ENCODE data around the gene TMEM121.

TMEM121 gene

DNA sequence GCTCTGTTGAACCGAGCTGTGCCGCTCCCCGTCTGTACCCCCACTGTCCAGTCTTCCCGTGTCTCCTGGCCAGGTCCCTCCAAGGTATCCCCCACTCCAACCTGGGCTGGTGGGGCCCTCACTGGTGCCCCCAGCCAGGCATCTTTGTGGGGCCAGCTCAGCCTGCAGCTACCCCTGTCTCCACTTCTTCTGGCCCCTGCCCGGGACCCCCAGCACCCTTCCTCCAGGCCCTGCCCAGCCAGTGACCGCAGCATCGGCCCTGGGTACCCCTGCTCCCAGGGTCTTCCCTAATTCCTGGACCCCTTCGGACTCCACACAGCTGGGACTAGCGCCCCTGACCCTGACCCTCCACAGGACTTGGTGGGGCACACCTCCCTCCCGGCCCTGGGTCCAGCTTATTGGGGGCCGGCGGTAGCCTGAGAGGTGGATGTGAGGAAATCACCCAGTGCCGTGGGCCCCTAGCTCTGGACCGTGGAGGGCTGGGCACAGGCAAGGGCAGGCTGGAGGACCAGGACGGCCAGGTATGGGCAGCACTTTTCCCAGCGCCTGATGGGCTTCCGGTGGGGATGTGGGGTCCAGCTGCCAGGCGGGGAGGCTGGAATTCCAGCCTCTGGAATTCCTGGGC, 43.8 kb upstream of the TMEM121 start:
- DNase-seq (ENCODE audit: low read depth, low spot score), result no peak
- Histone ChIP-seq H3K9me3 (ENCODE audit: control insufficient read depth, insufficient read depth, low read length) (no peaks in the 10 kb centered on the region), H3K4me1 (ENCODE audit: control insufficient read depth, insufficient read depth, low read length) (peaks cover 15% of the 10 kb centered on the region), H3K4me3 (ENCODE audit: low read length) (no peak overlapping the region), H3K27ac (ENCODE audit: low read length) (no peak overlapping the region), H3K36me3 (ENCODE audit: control insufficient read depth, insufficient read depth, low read length) (no peaks in the 10 kb centered on the region), H3K27me3 (ENCODE audit: control insufficient read depth, insufficient read depth, low read length) (peaks cover 23% of the 10 kb centered on the region)
- no CpG with 5 or more reads among the region's 18 CpGs for WGBS (ENCODE audit: insufficient coverage, insufficient read length)

- no CpG with 5 or more reads among the region's 18 CpGs for WGBS (ENCODE audit: insufficient coverage, insufficient read length)
- H3K36me3 ChIP-seq (ENCODE audit: control insufficient read depth, insufficient read depth, low read length), result no peaks in the 10 kb centered on the region
- DNase-seq (ENCODE audit: low read depth, low spot score), result no peak
- peaks cover 13% of the 10 kb centered on the region for H3K4me1 ChIP-seq (ENCODE audit: control insufficient read depth, insufficient read depth, low read length)
- H3K27ac ChIP-seq (ENCODE audit: low read length), result no peak overlapping the region
- no peak overlapping the region for H3K4me3 ChIP-seq (ENCODE audit: low read length)
- H3K9me3 ChIP-seq (ENCODE audit: control insufficient read depth, insufficient read depth, low read length), result no peaks in the 10 kb centered on the region
- H3K27me3 ChIP-seq (ENCODE audit: control insufficient read depth, insufficient read depth, low read length), result peaks cover 21% of the 10 kb centered on the region
Measured at GRCh38 chr14:105483300-105484068, 42.9 kb upstream of the TMEM121 start.

GRCh38 chr14:105484069-105484996, 42.0 kb upstream of the TMEM121 start:
- WGBS (ENCODE audit: insufficient coverage, insufficient read length), result no CpG with 5 or more reads among the region's 20 CpGs

GRCh38 chr14:105484997-105485393, 41.4 kb upstream of the TMEM121 start:
- no peaks in the 10 kb centered on the region for H3K9me3 ChIP-seq (ENCODE audit: control insufficient read depth, insufficient read depth, low read length)
- H3K27me3 ChIP-seq (ENCODE audit: control insufficient read depth, insufficient read depth, low read length), result peaks cover 12% of the 10 kb centered on the region
- H3K27ac ChIP-seq (ENCODE audit: low read length), result no peak overlapping the region
- DNase-seq (ENCODE audit: low read depth, low spot score), result no peak
- no peak overlapping the region for H3K4me3 ChIP-seq (ENCODE audit: low read length)
- no CpG with 5 or more reads among the region's 16 CpGs for WGBS (ENCODE audit: insufficient coverage, insufficient read length)
- no peaks in the 10 kb centered on the region for H3K36me3 ChIP-seq (ENCODE audit: control insufficient read depth, insufficient read depth, low read length)
- peaks cover 11% of the 10 kb centered on the region for H3K4me1 ChIP-seq (ENCODE audit: control insufficient read depth, insufficient read depth, low read length)

More at GRCh38 chr14:105484069-105484996, 42.0 kb upstream of the TMEM121 start:
- H3K4me3 ChIP-seq (ENCODE audit: low read length), result no peak overlapping the region
- H3K27ac ChIP-seq (ENCODE audit: low read length), result no peak overlapping the region
- H3K36me3 ChIP-seq (ENCODE audit: control insufficient read depth, insufficient read depth, low read length), result no peaks in the 10 kb centered on the region
- no peaks in the 10 kb centered on the region for H3K9me3 ChIP-seq (ENCODE audit: control insufficient read depth, insufficient read depth, low read length)
- peaks cover 12% of the 10 kb centered on the region for H3K4me1 ChIP-seq (ENCODE audit: control insufficient read depth, insufficient read depth, low read length)
- DNase-seq (ENCODE audit: low read depth, low spot score), result no peak
- H3K27me3 ChIP-seq (ENCODE audit: control insufficient read depth, insufficient read depth, low read length), result peaks cover 18% of the 10 kb centered on the region

DNA sequence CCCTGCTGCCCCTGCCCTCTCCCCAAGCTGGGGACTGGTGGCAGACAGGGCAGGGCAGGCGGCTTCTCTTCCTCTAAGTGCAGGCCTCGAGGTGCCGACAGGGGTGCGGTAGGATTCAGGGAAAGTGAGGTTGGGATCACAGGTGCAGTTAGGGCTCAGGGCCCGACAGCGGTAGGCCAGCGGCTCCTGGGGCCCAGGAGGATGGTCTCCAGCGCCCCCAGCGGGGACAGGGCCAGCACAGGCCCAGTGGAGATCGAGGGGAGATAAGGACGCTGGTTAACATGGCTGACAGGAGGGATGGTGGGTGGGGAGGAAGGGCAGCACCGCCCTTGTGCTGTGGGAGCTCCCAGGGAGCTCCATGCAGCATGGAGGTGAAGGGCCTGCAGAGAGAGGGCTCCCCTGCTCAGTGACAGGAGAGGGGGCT, 40.6 kb upstream of the TMEM121 start:
- Histone ChIP-seq H3K4me1 (ENCODE audit: control insufficient read depth, insufficient read depth, low read length) (peaks cover 9% of the 10 kb centered on the region), H3K27me3 (ENCODE audit: control insufficient read depth, insufficient read depth, low read length) (peaks cover 7% of the 10 kb centered on the region; the same call in 1 of the 2 replicates), H3K36me3 (ENCODE audit: control insufficient read depth, insufficient read depth, low read length) (no peaks in the 10 kb centered on the region), H3K9me3 (ENCODE audit: control insufficient read depth, insufficient read depth, low read length) (no peaks in the 10 kb centered on the region), H3K4me3 (ENCODE audit: low read length) (no peak overlapping the region), H3K27ac (ENCODE audit: low read length) (no peak overlapping the region)
- WGBS (ENCODE audit: insufficient coverage, insufficient read length), result no CpG with 5 or more reads among the region's 12 CpGs
- DNase-seq (ENCODE audit: low read depth, low spot score), result no peak

DNA sequence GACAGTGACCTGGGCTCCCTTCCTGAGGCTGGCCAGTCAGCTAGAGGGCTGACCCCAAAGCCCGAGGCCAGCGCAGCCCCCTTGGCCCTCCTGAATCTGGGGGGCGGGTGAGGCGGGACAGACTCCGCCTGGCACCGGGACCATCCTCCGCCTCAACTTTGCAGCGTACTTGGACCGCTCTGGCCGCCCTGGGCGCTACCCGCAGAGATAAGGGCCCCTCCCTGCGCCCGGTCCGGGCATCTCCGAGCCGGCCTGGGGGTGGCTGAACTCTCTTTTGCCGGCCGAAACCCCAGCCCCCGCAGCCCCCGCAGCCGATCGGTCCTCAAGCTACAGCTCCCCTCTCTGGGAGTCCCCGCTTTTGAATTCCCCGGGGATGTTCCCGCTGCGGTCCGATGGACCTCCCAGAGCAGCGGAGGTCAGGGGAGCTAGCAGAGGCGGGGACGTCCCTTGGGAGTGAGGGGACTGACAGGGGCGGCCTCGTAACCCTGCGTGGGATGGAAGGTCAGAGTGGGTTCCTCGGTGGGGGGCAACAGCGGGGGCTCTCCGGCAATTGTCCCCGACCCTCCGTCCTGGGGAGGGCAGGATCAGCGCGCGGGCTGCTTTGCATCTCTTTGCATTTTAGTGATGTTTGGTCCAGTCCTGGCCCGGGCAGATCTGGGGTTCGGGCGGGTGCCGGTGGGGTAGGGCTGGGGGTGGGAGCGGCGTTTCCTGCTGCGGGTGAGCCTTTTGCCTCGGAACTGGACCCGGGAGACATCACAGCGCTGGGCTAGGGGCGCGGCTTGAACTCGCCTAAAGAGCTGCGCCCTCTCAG, 40.0 kb upstream of the TMEM121 start, which contains the start of gene CRIP1:
CRIP1 (plus strand) TSS at position 724 of the 811 bp plus-strand sequence. CDS start 374 bp downstream, outside the sequence.
- Histone ChIP-seq H3K9me3 (ENCODE audit: control insufficient read depth, insufficient read depth, low read length) (no peaks in the 10 kb centered on the region), H3K27me3 (ENCODE audit: control insufficient read depth, insufficient read depth, low read length) (peaks cover 7% of the 10 kb centered on the region; the same call in 1 of the 2 replicates), H3K36me3 (ENCODE audit: control insufficient read depth, insufficient read depth, low read length) (no peaks in the 10 kb centered on the region), H3K4me3 (ENCODE audit: low read length) (peak within 1 kb of the TSS; percentile 4; the same call in 1 of the 2 replicates), H3K27ac (ENCODE audit: low read length) (no peak within 1 kb of the TSS), H3K4me1 (ENCODE audit: control insufficient read depth, insufficient read depth, low read length) (peaks cover 5% of the 10 kb centered on the region)
- no peak for DNase-seq (ENCODE audit: low read depth, low spot score)
- no CpG with 5 or more reads among the region's 56 CpGs for WGBS (ENCODE audit: insufficient coverage, insufficient read length)

GRCh38 chr14:105486974-105487448, 39.4 kb upstream of the TMEM121 start:
- Histone ChIP-seq H3K27ac (ENCODE audit: low read length) (no peak overlapping the region), H3K9me3 (ENCODE audit: control insufficient read depth, insufficient read depth, low read length) (no peaks in the 10 kb centered on the region), H3K4me1 (ENCODE audit: control insufficient read depth, insufficient read depth, low read length) (peaks cover 3% of the 10 kb centered on the region), H3K4me3 (ENCODE audit: low read length) (peak overlapping the region; percentile 4; the same call in 1 of the 2 replicates), H3K27me3 (ENCODE audit: control insufficient read depth, insufficient read depth, low read length) (peaks cover 7% of the 10 kb centered on the region; the same call in 1 of the 2 replicates), H3K36me3 (ENCODE audit: control insufficient read depth, insufficient read depth, low read length) (no peaks in the 10 kb centered on the region)
- no CpG with 5 or more reads among the region's 45 CpGs for WGBS (ENCODE audit: insufficient coverage, insufficient read length)
- no peak for DNase-seq (ENCODE audit: low read depth, low spot score)

DNA sequence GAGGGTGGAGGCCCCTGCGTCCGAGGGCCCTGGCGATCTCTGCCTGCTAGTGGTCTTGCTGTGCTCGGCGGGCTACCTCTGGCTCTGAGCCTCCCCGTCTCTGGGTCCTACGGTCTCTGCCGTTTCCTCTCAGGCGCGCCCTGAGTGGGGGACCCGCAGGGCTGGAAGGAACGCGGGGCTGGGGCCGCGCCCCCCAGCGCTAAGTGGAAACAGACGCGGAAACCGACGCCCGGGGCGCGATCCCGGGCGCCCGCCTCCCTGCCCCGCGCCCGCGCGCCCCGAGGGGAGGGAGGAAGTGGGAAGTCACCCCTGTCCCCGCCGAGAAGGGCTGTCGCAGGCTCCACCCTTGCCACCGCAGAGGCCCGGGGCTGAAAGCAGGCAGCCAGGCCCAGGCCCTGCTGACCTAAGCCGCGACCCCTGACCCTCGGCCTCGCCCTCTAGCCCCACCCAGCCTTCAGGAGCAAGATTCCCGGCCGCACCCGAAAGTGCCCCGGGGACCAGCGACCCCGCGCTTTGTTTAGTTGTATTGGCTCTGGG, 38.9 kb upstream of the TMEM121 start:
- no peaks in the 10 kb centered on the region for H3K9me3 ChIP-seq (ENCODE audit: control insufficient read depth, insufficient read depth, low read length)
- no peak for DNase-seq (ENCODE audit: low read depth, low spot score)
- no CpG with 5 or more reads among the region's 48 CpGs for WGBS (ENCODE audit: insufficient coverage, insufficient read length)
- H3K4me3 ChIP-seq (ENCODE audit: low read length), result peak overlapping the region; percentile 4; the same call in 1 of the 2 replicates
- H3K4me1 ChIP-seq (ENCODE audit: control insufficient read depth, insufficient read depth, low read length), result no peaks in the 10 kb centered on the region; the same call in 1 of the 2 replicates
- H3K27me3 ChIP-seq (ENCODE audit: control insufficient read depth, insufficient read depth, low read length), result peaks cover 7% of the 10 kb centered on the region; the same call in 1 of the 2 replicates
- H3K27ac ChIP-seq (ENCODE audit: low read length), result no peak overlapping the region
- H3K36me3 ChIP-seq (ENCODE audit: control insufficient read depth, insufficient read depth, low read length), result no peaks in the 10 kb centered on the region

- DNase-seq (ENCODE audit: low read depth, low spot score), result no peak
- H3K36me3 ChIP-seq (ENCODE audit: control insufficient read depth, insufficient read depth, low read length), result no peaks in the 10 kb centered on the region
Measured at GRCh38 chr14:105487986-105488777, 38.2 kb upstream of the TMEM121 start.

More at GRCh38 chr14:105487986-105488777, 38.2 kb upstream of the TMEM121 start:
- Histone ChIP-seq H3K27ac (ENCODE audit: low read length) (no peak overlapping the region), H3K4me3 (ENCODE audit: low read length) (no peak overlapping the region), H3K4me1 (ENCODE audit: control insufficient read depth, insufficient read depth, low read length) (no peaks in the 10 kb centered on the region; the same call in 1 of the 2 replicates), H3K9me3 (ENCODE audit: control insufficient read depth, insufficient read depth, low read length) (no peaks in the 10 kb centered on the region), H3K27me3 (ENCODE audit: control insufficient read depth, insufficient read depth, low read length) (peaks cover 7% of the 10 kb centered on the region; the same call in 1 of the 2 replicates)
- WGBS (ENCODE audit: insufficient coverage, insufficient read length), result no CpG with 5 or more reads among the region's 26 CpGs
